Lung (tissue), 12 donors: ENCODE results near the gene SRF. TPM values are rescaled to one million over a fixed set of nuclear protein-coding genes. Genes with fewer than 3 reads are reported as not detected.
"Not testable (repeated sequence)": the region's sequence is repeated elsewhere in the genome, so short reads cannot be mapped to it uniquely, and the experiment has no call there.

Experiments used
- ATAC-seq: fragments of 200-7000 bp; cut with Tn5 transposase; one replicate; pipeline ENCODE4 v1.9.1; 2020; ENCODE audit warnings: moderate number of reproducible peaks; ENCODE audit not compliant: insufficient read depth, low FRiP score
- DNase-seq, 3 donors: peaks; one replicate each; pipeline ENCODE4 v3.0.0-alpha.2; 2013 to 2017
- H3K27ac ChIP-seq, 2 donors: one replicate each; pipeline ENCODE4 v1.5.1; 2013; ENCODE audit warnings: mild to moderate bottlenecking in 2 of 2, moderate library complexity in 2 of 2, control low read depth in 1 of 2, inconsistent platforms in 1 of 2, low read depth in 1 of 2, low read length in 1 of 2
- H3K27me3 ChIP-seq, 3 donors: one replicate each; pipeline ENCODE4 v1.5.1; 2013; ENCODE audit warnings: low read length in 2 of 3; ENCODE audit not compliant: control insufficient read depth in 3 of 3, insufficient read depth in 3 of 3
- H3K36me3 ChIP-seq, 4 donors: one replicate each; pipeline ENCODE4 v1.5.1; 2013; ENCODE audit warnings: low read length in 4 of 4, mild to moderate bottlenecking in 1 of 4, moderate library complexity in 1 of 4; ENCODE audit not compliant: control insufficient read depth in 4 of 4, insufficient read depth in 4 of 4
- H3K4me1 ChIP-seq, 5 donors: one replicate each; pipeline ENCODE4 v1.5.1; 2013; ENCODE audit warnings: low read length in 5 of 5, mild to moderate bottlenecking in 2 of 5, moderate library complexity in 1 of 5; ENCODE audit not compliant: control insufficient read depth in 5 of 5, insufficient read depth in 5 of 5
- H3K4me3 ChIP-seq: one replicate; pipeline ENCODE4 v1.5.1; 2013; ENCODE audit warnings: mild to moderate bottlenecking, control low read depth, moderate library complexity
- H3K9ac ChIP-seq, 2 donors: one replicate each; pipeline ENCODE4 v1.5.1; 2013; ENCODE audit warnings: low read length in 2 of 2, control low read depth in 1 of 2; ENCODE audit not compliant: insufficient read depth in 1 of 2
- H3K9me3 ChIP-seq, 4 donors: one replicate each; pipeline ENCODE4 v1.5.1; 2013; ENCODE audit warnings: low read length in 3 of 4, mild to moderate bottlenecking in 1 of 4, moderate library complexity in 1 of 4; ENCODE audit not compliant: control insufficient read depth in 4 of 4, insufficient read depth in 3 of 4
- WGBS, 2 donors: extraction: QIAGEN DNeasy Blood & Tissue Kit; methylation state at CpG; one replicate each; pipeline ENCODE4 v1.1.7; 2013; 5-methylcytosine and 5-hydroxymethylcytosine counted together
- polyA plus RNA-seq, 2 donors: library from polyadenylated mRNA; stranded (reverse); fragments of 200-250 nt; gene quantifications; one replicate each; pipeline ENCODE4 v1.2.1, GENCODE V29; 2013
- total RNA-seq, 2 donors: library from RNA; depleted of rRNA in 1 of 2; stranded (reverse); fragments of >200 nt in 1 of 2; gene quantifications; one replicate each; pipeline ENCODE4 v1.2.1, GENCODE V29; 2014 to 2021
- TF ChIP-seq, protein P1 (sequence below): IDR thresholded peaks from 2 replicates; pipeline ENCODE4 v1.5.1; 2012; ENCODE audit warnings: mild to moderate bottlenecking; ENCODE audit errors: control extremely low read depth, extremely low read depth
- donor health status: control.
- donor health status: control.
- donor health status: Bipolar disorder and iron deficiency.
- donor health status: healthy.
- donor health status: DM: yes; HTN: yes; CAD: no.

Gene SRF
- total and polyA plus RNA-seq, 4 donors: 12.7 to 42.0 (median 29.0) TPM

DNA sequence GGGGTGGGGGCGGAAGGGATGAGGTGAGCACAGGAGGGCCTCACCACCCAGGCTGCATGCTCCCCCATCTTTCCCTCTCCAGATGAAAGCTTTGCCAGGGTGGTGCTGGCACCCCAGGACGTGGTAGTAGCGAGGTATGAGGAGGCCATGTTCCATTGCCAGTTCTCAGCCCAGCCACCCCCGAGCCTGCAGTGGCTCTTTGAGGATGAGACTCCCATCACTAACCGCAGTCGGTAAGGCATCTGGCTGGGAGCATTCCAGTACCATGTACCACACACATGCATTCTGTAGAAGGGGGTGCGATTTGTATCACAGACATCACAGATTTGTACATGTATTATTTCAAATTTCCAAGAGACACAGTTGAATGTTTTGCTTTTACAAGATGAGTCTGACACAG, 40.6 kb upstream of the SRF start:
- Histone ChIP-seq H3K27me3 (no peaks in the 10 kb centered on the region), H3K4me1 (peaks cover 0 to 39% (median 11%) of the 10 kb centered on the region in 5 donors), H3K9me3 (no peaks in the 10 kb centered on the region), H3K4me3 (no peak overlapping the region), H3K36me3 (peaks cover 0 to 26% (median 15%) of the 10 kb centered on the region in 4 donors), H3K9ac (no peak overlapping the region), H3K27ac (no peak overlapping the region)
- ATAC-seq (no peak), DNase-seq (no peak)
- TF ChIP-seq, protein P1, sequence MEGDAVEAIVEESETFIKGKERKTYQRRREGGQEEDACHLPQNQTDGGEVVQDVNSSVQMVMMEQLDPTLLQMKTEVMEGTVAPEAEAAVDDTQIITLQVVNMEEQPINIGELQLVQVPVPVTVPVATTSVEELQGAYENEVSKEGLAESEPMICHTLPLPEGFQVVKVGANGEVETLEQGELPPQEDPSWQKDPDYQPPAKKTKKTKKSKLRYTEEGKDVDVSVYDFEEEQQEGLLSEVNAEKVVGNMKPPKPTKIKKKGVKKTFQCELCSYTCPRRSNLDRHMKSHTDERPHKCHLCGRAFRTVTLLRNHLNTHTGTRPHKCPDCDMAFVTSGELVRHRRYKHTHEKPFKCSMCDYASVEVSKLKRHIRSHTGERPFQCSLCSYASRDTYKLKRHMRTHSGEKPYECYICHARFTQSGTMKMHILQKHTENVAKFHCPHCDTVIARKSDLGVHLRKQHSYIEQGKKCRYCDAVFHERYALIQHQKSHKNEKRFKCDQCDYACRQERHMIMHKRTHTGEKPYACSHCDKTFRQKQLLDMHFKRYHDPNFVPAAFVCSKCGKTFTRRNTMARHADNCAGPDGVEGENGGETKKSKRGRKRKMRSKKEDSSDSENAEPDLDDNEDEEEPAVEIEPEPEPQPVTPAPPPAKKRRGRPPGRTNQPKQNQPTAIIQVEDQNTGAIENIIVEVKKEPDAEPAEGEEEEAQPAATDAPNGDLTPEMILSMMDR: no peak
- 95 to 96% methylated on average over 7 of the region's 7 CpGs for WGBS, 2 donors

DNA sequence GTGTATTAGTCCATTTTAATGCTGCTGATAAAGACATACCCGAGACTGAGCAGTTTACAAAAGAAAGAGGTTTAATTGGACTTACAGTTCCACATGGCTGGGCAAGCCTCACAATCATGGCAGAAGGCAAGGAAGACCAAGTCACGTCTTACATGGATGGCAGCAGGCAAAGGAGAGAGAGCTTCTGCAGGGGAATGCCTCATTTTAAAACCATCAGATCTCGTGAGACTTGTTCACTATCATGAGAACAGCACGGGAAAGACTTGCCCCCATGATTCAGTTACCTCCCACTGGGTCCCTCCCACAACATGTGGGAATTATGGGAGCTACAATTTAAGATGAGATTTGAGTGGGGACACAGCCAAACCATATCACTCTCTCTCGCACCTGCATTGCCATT, 39.7 kb upstream of the SRF start:
- not testable (repeated sequence) for DNase-seq, H3K27ac ChIP-seq, H3K9ac ChIP-seq, ATAC-seq, H3K4me3 ChIP-seq, H3K9me3 ChIP-seq, H3K27me3 ChIP-seq
- H3K36me3 ChIP-seq: peaks cover 0 to 28% (median 15%) of the 10 kb centered on the region in 4 donors
- WGBS, 2 donors: 86 to 92% methylated on average over 5 of the region's 5 CpGs
- H3K4me1 ChIP-seq: peaks cover 0 to 31% (median 11%) of the 10 kb centered on the region in 5 donors

DNA sequence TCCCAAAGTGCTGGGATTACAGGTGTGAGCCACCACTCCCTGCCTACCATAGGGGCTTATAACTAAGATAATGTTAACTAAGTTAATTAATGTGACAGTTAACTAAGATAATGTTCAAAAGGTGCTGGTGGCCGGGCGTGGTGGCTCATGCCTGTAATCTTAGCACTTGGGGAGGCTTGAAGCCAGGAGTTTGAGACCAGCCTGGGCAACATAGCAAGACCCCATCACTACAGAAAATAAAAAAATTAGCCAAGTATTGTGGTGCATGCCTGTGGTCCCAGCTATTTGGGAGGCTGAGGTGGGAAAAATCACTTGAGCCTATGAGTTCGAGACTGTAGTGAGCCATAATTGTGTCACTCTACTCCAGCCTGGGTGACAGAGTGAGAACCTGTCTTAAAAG, 32.8 kb upstream of the SRF start:
- H3K27me3 ChIP-seq: no peaks in the 10 kb centered on the region
- DNase-seq (no peak), ATAC-seq (no peak)
- TF ChIP-seq, protein P1: no peak
- H3K4me1 ChIP-seq: peaks cover 0 to 7% (median 0%) of the 10 kb centered on the region in 5 donors
- no peak overlapping the region for H3K4me3 ChIP-seq
- no peak overlapping the region for H3K27ac ChIP-seq
- 98 to 99% methylated on average over 3 of the region's 3 CpGs for WGBS, 2 donors
- H3K9ac ChIP-seq: no peak overlapping the region
- H3K9me3 ChIP-seq: no peaks in the 10 kb centered on the region
- H3K36me3 ChIP-seq: peaks cover 0 to 40% (median 12%) of the 10 kb centered on the region in 4 donors

DNA sequence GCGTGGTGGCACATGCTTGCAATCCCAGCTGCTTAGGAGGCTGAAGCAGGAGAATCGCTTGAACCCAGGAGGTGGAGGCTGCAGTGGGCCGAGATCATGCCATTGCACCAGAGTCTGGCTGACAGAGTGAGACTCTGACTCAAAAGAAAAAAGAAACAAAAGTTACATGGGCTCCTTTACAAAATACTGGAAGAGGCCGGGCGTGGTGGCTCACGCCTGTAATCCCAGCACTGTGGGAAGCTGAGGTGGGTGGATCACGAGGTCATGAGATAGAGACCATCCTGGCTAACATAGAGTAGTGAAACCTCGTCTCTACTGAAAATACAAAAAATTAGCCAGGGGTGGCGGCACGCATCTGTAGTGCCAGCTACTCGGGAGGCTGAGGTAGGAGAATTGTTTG, 31.1 kb upstream of the SRF start:
- Histone ChIP-seq H3K4me1 (peaks cover 0 to 13% (median 0%) of the 10 kb centered on the region in 5 donors), H3K36me3 (peaks cover 0 to 37% (median 14%) of the 10 kb centered on the region in 4 donors)
- WGBS, 2 donors: 91 to 95% methylated on average over 11 of the region's 11 CpGs
- not testable (repeated sequence) for DNase-seq, H3K9me3 ChIP-seq, H3K4me3 ChIP-seq, H3K27me3 ChIP-seq, H3K27ac ChIP-seq, H3K9ac ChIP-seq, ATAC-seq

DNA sequence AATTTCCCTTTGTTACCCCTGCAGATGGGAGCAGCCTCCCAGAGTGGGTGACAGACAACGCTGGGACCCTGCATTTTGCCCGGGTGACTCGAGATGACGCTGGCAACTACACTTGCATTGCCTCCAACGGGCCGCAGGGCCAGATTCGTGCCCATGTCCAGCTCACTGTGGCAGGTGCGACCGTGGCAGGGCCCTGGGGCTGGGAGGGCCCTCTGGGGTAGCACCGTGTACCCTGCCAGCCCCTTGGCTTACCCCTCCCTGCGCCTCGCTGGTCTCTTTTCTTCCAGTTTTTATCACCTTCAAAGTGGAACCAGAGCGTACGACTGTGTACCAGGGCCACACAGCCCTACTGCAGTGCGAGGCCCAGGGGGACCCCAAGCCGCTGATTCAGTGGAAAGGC, 29.4 kb upstream of the SRF start:
- H3K27me3 ChIP-seq: no peaks in the 10 kb centered on the region

More for the DNA sequence above, 29.4 kb upstream of the SRF start:
- Histone ChIP-seq H3K9me3 (no peaks in the 10 kb centered on the region), H3K27ac (no peak overlapping the region), H3K4me3 (no peak overlapping the region), H3K4me1 (peaks cover 0 to 13% (median 0%) of the 10 kb centered on the region in 5 donors), H3K9ac (no peak overlapping the region), H3K36me3 (peaks cover 0 to 43% (median 21%) of the 10 kb centered on the region in 4 donors)
- DNase-seq (no peak), ATAC-seq (no peak)
- WGBS, 2 donors: 95 to 98% methylated on average over 16 of the region's 16 CpGs
- TF ChIP-seq, protein P1: no peak
